M059J (cell line): ENCODE data around the gene TTLL9. TPM values are rescaled to one million over a fixed set of nuclear protein-coding genes. Genes with fewer than 3 reads are reported as not detected.
A peak's percentile ranks its signal among the peaks of the same experiment; 100 is the strongest.
"Not testable (repeated sequence)": the region's sequence is repeated elsewhere in the genome, so short reads cannot be mapped to it uniquely, and the experiment has no call there.

Experiments used
- DNase-seq: peaks from one replicate; pipeline ENCODE4 v3.0.0-alpha.2; 2012; ENCODE audit warnings: low read depth
- total RNA-seq: library from RNA; depleted of rRNA; stranded (reverse); fragments of >200 nt; shearing (Covaris generic); gene quantifications from 2 replicates; pipeline ENCODE4 v1.2.3, GENCODE V29; 2014; rRNA removed

The TTLL9 gene
- total RNA-seq, result not detected in 2 replicates

- DNase-seq, result no peak
Measured at GRCh38 chr20:31869942-31870725, at the start of gene TTLL9, which contains the start of gene DUSP15. Gene TTLL9, plus strand, starts transcription at chr20:31870634. Its CDS starts 493 bp downstream, at chr20:31871127. Gene DUSP15, minus strand, starts transcription at chr20:31870527. Its CDS starts 190 bp downstream, at chr20:31870337.

- no peak for DNase-seq
Measured at GRCh38 chr20:31821427-31821826, 49.0 kb upstream of the TTLL9 start.

- DNase-seq, result peak; percentile 93
Measured at GRCh38 chr20:31822421-31823330, 47.8 kb upstream of the TTLL9 start.

DNA sequence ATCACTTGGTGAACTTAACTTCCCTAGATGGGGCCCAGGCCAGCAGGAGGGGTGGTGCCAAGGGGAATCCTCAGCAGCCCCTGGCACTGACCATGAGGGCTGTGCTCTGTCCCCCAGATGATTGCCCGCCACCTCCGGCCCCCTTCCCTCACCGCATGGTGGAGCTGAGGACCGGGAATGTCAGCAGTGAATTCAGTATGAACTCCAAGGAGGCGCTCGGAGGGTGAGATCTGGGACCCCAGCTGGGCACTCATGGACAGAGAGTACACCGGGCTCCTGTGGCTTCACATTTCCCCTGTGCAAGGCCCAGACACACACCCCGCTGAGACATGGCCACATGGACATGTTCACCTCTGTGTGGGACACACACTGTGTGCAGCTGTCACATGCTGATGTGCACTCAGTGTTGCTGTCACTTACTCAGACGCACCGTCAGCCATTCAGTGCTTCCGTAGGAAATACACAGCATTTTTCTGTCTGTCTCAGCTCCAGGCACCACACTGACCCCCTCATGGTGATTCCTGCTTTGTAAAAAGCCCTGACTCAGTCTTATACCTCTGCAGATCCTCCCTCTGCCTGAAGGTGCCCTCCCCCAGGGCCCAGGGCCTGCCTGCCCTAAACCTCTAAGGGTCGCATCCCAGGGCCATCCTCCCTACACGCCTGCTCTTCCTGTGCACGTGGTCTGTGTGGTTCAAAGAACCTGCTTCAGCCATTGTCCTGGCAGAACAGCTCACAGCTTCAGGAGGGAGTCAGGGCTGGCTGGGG is 46.9 kb upstream of the TTLL9 start:
- DNase-seq, result no peak

GRCh38 chr20:31824125-31824485 is 46.3 kb upstream of the TTLL9 start:
- no peak for DNase-seq

- DNase-seq, result no peak
Measured at GRCh38 chr20:31824554-31825313, 45.7 kb upstream of the TTLL9 start.

DNA sequence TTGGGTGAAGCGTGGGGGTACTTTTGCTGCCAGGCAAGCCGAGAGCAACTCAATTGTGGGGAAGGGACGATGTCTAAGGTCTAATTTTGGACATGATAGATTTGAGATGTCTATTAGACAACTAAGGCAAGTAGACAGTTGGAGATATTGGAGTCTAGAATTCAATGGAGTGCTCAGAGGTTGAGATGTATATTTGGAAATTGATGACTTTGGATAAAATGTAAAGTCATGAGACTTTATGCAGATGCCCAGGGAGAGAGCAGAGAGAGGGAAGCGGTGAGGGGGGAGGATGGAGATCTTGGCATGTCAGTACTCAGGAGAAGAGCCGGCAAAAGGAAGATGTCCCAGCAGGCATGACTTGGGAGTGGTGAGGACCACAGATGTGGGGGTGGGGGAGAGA is 44.4 kb upstream of the TTLL9 start:
- DNase-seq, result no peak

DNA sequence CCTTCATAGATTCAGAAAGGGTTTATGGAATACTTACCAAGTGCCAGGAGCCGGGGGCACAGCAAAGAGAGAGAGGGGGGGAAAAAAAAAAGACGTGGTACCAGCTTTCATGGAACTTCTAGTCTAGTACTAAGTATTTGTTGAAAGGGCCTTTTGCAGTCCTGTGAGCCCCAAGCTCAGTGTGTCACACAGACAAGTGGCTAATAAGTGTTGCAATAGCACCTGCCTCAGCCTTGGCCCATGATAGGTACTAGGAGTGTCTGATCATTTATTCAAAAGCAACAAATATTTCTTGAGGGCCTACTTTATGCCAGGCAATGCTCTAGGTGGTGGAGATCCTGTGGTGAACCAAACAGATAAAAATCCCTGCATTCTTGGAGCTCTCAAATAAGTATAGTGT is 43.4 kb upstream of the TTLL9 start:
- DNase-seq, result no peak

DNA sequence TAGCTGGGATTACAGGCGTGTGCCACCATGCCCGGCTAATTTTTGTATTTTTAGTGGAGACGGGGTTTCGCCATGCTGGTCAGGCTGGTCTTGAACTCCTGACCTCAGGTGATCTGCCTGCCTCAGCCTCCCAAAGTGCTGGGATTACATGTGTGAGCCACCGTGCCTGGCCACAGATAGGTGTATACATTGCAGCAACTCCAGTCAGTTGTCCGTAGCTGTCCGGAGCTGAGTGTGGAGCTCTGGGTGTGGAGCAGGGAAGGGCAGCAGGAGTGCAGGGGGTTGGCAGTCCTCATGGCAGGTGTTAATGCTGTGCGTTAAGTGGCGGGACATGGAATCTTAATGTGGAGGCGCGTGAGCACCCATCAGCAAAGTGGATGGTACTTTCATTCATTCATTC is 42.4 kb upstream of the TTLL9 start:
- not testable (repeated sequence) for DNase-seq

GRCh38 chr20:31829731-31830130 is 40.7 kb upstream of the TTLL9 start:
- DNase-seq, result no peak

DNA sequence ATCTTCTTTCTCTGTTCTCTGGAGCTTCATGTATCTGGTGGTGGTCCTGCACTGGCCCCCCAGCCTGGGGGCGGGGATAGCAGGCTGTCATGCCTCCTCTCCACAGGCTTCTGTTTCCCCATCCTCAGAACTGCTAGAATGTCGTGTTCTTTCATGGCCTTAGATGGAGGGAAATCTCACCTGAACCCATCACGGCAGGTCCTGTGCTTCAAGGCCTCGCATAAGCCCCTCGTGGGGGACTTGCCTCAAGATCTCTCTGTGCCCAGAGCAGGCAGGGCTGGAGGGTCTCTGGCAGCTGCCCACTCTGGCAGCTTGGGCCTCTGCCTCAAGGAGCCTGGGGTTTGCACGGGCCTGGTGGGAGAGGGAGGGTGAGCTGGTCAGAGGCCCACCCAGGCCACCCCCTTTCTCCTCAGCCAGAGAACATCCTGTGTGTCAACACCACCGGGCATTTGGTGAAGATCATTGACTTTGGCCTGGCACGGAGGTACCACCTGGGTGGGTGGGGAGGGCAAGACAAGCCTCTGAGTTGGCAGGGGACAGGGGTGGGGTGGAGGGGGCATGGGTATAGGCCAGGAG is 39.9 kb upstream of the TTLL9 start:
- no peak for DNase-seq

DNA sequence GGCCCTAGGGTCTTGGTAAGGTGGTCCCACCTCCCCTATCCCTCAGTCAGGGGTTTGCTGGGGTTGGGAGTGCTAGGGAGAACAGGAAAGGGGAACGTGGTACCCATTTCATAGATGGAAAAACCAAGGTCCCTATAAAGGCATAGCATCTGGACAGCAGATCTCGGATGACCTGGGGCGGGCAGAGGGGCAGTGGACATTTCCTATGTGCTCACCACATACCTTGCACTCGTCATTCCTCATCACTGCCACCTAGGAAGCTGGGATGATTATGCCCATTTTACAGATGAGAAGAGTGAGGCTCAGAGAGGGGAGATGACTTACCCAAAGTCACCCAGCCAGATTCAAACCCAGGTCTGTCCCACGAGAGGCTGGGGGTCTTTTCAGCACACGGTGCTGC is 39.2 kb upstream of the TTLL9 start:
- DNase-seq, result no peak

DNA sequence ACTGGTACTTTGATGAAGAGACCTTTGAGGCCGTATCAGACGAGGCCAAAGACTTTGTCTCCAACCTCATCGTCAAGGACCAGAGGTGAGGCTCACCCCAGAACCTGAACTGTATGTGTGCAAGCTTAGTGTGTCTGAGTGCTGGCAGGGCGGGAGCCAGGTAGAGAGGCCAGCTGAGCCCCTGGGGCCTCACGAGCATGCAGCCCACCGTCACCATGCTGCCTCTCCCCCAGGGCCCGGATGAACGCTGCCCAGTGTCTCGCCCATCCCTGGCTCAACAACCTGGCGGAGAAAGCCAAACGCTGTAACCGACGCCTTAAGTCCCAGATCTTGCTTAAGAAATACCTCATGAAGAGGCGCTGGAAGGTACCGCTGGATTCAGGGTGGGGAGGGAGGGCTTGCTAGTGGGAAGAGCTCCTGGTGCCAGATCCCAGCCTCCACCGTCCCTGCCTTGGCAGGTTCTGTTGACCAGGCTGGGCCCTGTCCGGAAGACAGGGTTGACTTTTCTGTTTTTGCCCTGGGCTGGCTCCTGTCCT is 38.6 kb upstream of the TTLL9 start:
- peak; percentile 29 for DNase-seq

- DNase-seq, result peak; percentile 47
Measured at GRCh38 chr20:31833130-31833930, 37.1 kb upstream of the TTLL9 start.

DNA sequence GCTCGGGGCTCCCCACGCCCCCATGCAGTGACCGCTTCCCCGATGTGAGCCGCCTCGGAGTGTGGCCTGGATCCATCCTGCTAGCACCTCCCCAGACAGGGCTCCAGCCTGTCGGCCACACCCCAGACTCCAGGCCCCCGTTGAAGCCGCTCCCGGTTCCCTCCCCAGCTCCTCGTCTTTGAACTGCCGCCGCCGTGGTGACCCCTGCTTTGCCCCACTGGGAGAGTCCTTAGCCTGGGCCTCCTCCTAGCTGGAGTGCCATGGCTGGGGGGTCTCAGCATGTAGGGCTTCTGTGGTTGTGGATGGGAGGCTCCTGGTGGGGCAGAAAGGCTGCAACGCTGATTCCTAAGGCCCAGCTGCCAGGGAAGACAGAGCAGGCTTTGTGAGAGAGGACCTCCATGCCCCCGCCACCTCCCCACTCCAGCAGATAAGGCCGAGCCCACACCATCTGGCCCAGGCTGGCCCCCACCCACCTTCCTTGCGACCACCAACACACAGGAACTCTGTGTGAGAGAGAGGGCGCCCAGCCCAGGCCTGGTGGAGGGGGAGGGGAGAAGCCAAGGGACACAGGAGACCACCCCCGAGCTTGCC is 36.4 kb upstream of the TTLL9 start:
- DNase-seq, result no peak

- peak; percentile 24 for DNase-seq
Measured at GRCh38 chr20:31835554-31835953, 34.9 kb upstream of the TTLL9 start.

- DNase-seq, result peak; percentile 99
Measured at GRCh38 chr20:31835977-31836852, 34.2 kb upstream of the TTLL9 start.
